Panc1 (cell line): ENCODE measurements around the gene FLRT1. TPM values are rescaled to one million over a fixed set of nuclear protein-coding genes. Genes with fewer than 3 reads are reported as not detected.

Experiments
- ATAC-seq: fragments of 200-7000 bp; cut with Tn5 transposase; 2 replicates; pipeline ENCODE4 v1.9.1; 2020; ENCODE audit warnings: mild to moderate bottlenecking, moderate library complexity
- BruUV-seq: library from RNA; stranded (reverse); fragments of 400-500 nt; replicated peaks from 2 replicates; lab custom pipeline; 2021; lab: Mats Ljungman, UMichigan
- CTCF ChIA-PET: fragments of 300-600 bp; sonication (Branson Sonifier 250); formaldehyde crosslinking; loops from one replicate; lab custom pipeline; 2022; ENCODE audit warnings: antibody characterized with exemption; lab: Charles Lee
- POLR2A ChIA-PET: fragments of 300-600 bp; sonication (Branson Sonifier 250); formaldehyde crosslinking; loops from one replicate; lab custom pipeline; 2022; ENCODE audit warnings: antibody characterized with exemption; lab: Charles Lee
- DNase-seq: peaks from one replicate; pipeline ENCODE4 v3.0.0-alpha.2; 2010; ENCODE audit warnings: low read depth, low spot score
- H3K27ac ChIP-seq: 2 replicates; pipeline ENCODE4 v1.5.1; 2011; ENCODE audit warnings: mild to moderate bottlenecking, low read length, inconsistent platforms
- H3K27me3 ChIP-seq: fragments of 200-500 bp; sonication (Bioruptor generic); 2 replicates; pipeline ENCODE4 v1.6.0; 2014; ENCODE audit warnings: low read length, inconsistent platforms; ENCODE audit not compliant: control insufficient read depth, insufficient read depth
- H3K36me3 ChIP-seq: fragments of 200-500 bp; sonication (Bioruptor generic); 2 replicates; pipeline ENCODE4 v1.5.1; 2014; ENCODE audit warnings: inconsistent platforms, mild to moderate bottlenecking, low read length, moderate library complexity; ENCODE audit not compliant: control insufficient read depth, insufficient read depth
- H3K4me1 ChIP-seq: 2 replicates; pipeline ENCODE4 v1.5.1; 2011; ENCODE audit warnings: inconsistent platforms, mild to moderate bottlenecking, low read length, moderate library complexity; ENCODE audit not compliant: control insufficient read depth, insufficient read depth
- H3K4me3 ChIP-seq, 2 experiments: 2 replicates each; pipeline ENCODE4 v1.5.1; 2011 to 2012; ENCODE audit warnings: low read depth in 2 of 2, low read length in 2 of 2, mild to moderate bottlenecking in 2 of 2, inconsistent platforms in 1 of 2, moderate library complexity in 1 of 2
- H3K9me3 ChIP-seq: fragments of 200-500 bp; sonication (Bioruptor generic); 2 replicates; pipeline ENCODE4 v1.5.1; 2014; ENCODE audit warnings: low read depth, mild to moderate bottlenecking, inconsistent platforms, low read length, moderate library complexity; ENCODE audit not compliant: control insufficient read depth, insufficient read depth
- CTCF ChIP-seq: fragments of 450-650 bp; IDR thresholded peaks from 2 replicates; pipeline ENCODE4 v1.5.1; 2017; ENCODE audit warnings: mild to moderate bottlenecking
- POLR2AphosphoS5 ChIP-seq: IDR thresholded peaks from 2 replicates; pipeline ENCODE4 v1.6.1; 2012; ENCODE audit warnings: mild to moderate bottlenecking, low read depth, low read length, moderate library complexity
- SIN3A ChIP-seq: IDR thresholded peaks from 2 replicates; pipeline ENCODE4 v1.6.1; 2012; ENCODE audit warnings: low read depth, mild to moderate bottlenecking, low read length, moderate library complexity, borderline replicate concordance; ENCODE audit not compliant: insufficient read depth
- TCF7L2 ChIP-seq: IDR thresholded peaks from 2 replicates; pipeline ENCODE4 v1.6.1; 2011; ENCODE audit warnings: mild to moderate bottlenecking, low read depth, low read length, inconsistent platforms
- in situ Hi-C: cut with HindIII; loops from 2 replicates; pipeline ENCODE4 v1.10.0; 2016; ENCODE audit warnings: low sequenced_read_pairs, low pct_unique_long_range_greater_than_20kb
- intact Hi-C: fragments of 100-400 bp; cut with micrococcal nuclease; formaldehyde crosslinking; loops from one replicate; pipeline ENCODE4 v1.10.0; 2022; ENCODE audit not compliant: unreplicated experiment
- total RNA-seq: library from RNA; stranded (reverse); gene quantifications from one replicate; pipeline ENCODE4 v1.2.1, GENCODE V29; 2021; ENCODE audit not compliant: unreplicated experiment
- TF ChIP-seq, protein P1 (sequence below), 2 experiments: IDR thresholded peaks; 2 replicates each; pipeline ENCODE4 v1.6.1; 2011 to 2012; ENCODE audit warnings: low read depth in 2 of 2, control low read depth in 1 of 2, low read length in 1 of 2, mild to moderate bottlenecking in 1 of 2, moderate library complexity in 1 of 2; ENCODE audit not compliant: insufficient read depth in 1 of 2

The FLRT1 gene
- total RNA-seq, 1 experiment from 2014 or later, result 0.51 TPM

- Histone ChIP-seq H3K27ac (no peak overlapping the region), H3K4me3 (no peak overlapping the region), H3K4me1 (no peaks in the 10 kb centered on the region), H3K36me3 (no peaks in the 10 kb centered on the region), H3K27me3 (no peaks in the 10 kb centered on the region), H3K9me3 (no peaks in the 10 kb centered on the region)
- POLR2A ChIA-PET, result no interaction called here
- CTCF ChIA-PET, result no interaction called here
- in situ Hi-C loops (no loop called here), intact Hi-C loops (no loop called here)
- ATAC-seq (peak; percentile 15; the same call in 1 of the 2 replicates), DNase-seq (no peak)
- TF ChIP-seq, protein P1, sequence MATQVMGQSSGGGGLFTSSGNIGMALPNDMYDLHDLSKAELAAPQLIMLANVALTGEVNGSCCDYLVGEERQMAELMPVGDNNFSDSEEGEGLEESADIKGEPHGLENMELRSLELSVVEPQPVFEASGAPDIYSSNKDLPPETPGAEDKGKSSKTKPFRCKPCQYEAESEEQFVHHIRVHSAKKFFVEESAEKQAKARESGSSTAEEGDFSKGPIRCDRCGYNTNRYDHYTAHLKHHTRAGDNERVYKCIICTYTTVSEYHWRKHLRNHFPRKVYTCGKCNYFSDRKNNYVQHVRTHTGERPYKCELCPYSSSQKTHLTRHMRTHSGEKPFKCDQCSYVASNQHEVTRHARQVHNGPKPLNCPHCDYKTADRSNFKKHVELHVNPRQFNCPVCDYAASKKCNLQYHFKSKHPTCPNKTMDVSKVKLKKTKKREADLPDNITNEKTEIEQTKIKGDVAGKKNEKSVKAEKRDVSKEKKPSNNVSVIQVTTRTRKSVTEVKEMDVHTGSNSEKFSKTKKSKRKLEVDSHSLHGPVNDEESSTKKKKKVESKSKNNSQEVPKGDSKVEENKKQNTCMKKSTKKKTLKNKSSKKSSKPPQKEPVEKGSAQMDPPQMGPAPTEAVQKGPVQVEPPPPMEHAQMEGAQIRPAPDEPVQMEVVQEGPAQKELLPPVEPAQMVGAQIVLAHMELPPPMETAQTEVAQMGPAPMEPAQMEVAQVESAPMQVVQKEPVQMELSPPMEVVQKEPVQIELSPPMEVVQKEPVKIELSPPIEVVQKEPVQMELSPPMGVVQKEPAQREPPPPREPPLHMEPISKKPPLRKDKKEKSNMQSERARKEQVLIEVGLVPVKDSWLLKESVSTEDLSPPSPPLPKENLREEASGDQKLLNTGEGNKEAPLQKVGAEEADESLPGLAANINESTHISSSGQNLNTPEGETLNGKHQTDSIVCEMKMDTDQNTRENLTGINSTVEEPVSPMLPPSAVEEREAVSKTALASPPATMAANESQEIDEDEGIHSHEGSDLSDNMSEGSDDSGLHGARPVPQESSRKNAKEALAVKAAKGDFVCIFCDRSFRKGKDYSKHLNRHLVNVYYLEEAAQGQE (IDR thresholded peaks at IDR 0.05; ENCODE audit: insufficient read depth in 1 of 2, low read depth in 2 of 2, low read length in 1 of 2), result no peak
- TF ChIP-seq CTCF (no peak), SIN3A (no peak), TCF7L2 (no peak), POLR2AphosphoS5 (no peak)
- no TSS peak for BruUV-seq
Observed at GRCh38 chr11:64048042-64048854, 12.5 kb downstream of the FLRT1 start.

- DNase-seq, result no peak
- Histone ChIP-seq H3K27me3 (no peaks in the 10 kb centered on the region), H3K36me3 (no peaks in the 10 kb centered on the region), H3K9me3 (no peaks in the 10 kb centered on the region), H3K4me3 (no peak overlapping the region), H3K4me1 (peaks cover 4% of the 10 kb centered on the region; the same call in 1 of the 2 replicates), H3K27ac (no peak overlapping the region)
- no peak for ATAC-seq
- ChIA-PET POLR2A (interaction anchor here (0.6 kb wide), 1 partner anchor 312 kb away, joined by 3 read pairs; no protein-coding TSS in a partner anchor), CTCF (no interaction called here)
- in situ Hi-C loops, result no loop called here
- TF ChIP-seq CTCF (no peak), TCF7L2 (no peak), SIN3A (no peak), POLR2AphosphoS5 (no peak)
- TF ChIP-seq, protein P1 (IDR thresholded peaks at IDR 0.05; ENCODE audit: insufficient read depth in 1 of 2, low read depth in 2 of 2, low read length in 1 of 2), result no peak
- intact Hi-C loops, result no loop called here
- BruUV-seq, result no TSS peak
Observed at GRCh38 chr11:64049509-64049908, 13.8 kb downstream of the FLRT1 start.
